Measurements from ENCODE around the gene PEDS1. TPM values are rescaled to one million over a fixed set of nuclear protein-coding genes. Genes with fewer than 3 reads are reported as not detected.
A peak's percentile ranks its signal among the peaks of the same experiment; 100 is the strongest.
"Not testable (repeated sequence)": the region's sequence is repeated elsewhere in the genome, so short reads cannot be mapped to it uniquely, and the experiment has no call there.

Gene PEDS1
- total RNA-seq, 2 experiments from 2014 or later = 28.7 to 30.2 TPM

- H3K9me3 Mint-ChIP-seq (ENCODE audit: insufficient read depth) = no peaks in the 10 kb centered on the region
- peaks cover 88% of the 10 kb centered on the region for H3K4me1 Mint-ChIP-seq (ENCODE audit: low read depth)
- peaks cover 52% of the 10 kb centered on the region for H3K36me3 Mint-ChIP-seq (ENCODE audit: low read depth)
- no peaks in the 10 kb centered on the region for H3K27me3 Mint-ChIP-seq (ENCODE audit: low read depth)
- DNase-seq (no peak), ATAC-seq (no peak)
- ChIA-PET CTCF (interaction anchor here (1.6 to 7.7 kb wide), 6 partner anchors 10 to 132 kb away, joined by 6 to 72 read pairs (median 10); partner anchors contain the start of gene PEDS1), POLR2A (interaction anchor here (1.7 kb wide), 2 partner anchors 11 to 43 kb away, joined by 4 to 5 read pairs; partner anchors contain the start of gene PEDS1)
- peak overlapping the region; percentile 97 for H3K4me3 Mint-ChIP-seq
- H3K27ac Mint-ChIP-seq = peak overlapping the region; percentile 96
Observed at GRCh38 chr20:50111120-50111828, 42.2 kb downstream of the PEDS1 start.

- Mint-ChIP-seq H3K4me1 (ENCODE audit: low read depth) (peaks cover 82% of the 10 kb centered on the region), H3K27ac (peak overlapping the region; percentile 96), H3K9me3 (ENCODE audit: insufficient read depth) (no peaks in the 10 kb centered on the region), H3K27me3 (ENCODE audit: low read depth) (no peaks in the 10 kb centered on the region), H3K4me3 (peak overlapping the region; percentile 97), H3K36me3 (ENCODE audit: low read depth) (peaks cover 54% of the 10 kb centered on the region)
- POLR2A ChIA-PET = interaction anchor here (1.2 to 1.7 kb wide), 3 partner anchors 12 to 44 kb away, joined by 4 to 5 read pairs (median 4); partner anchors contain the start of gene PEDS1
- DNase-seq (peak; percentile 83), ATAC-seq (peak; percentile 57)
- CTCF ChIA-PET = interaction anchor here (0.8 to 7.7 kb wide), 10 partner anchors 9 to 131 kb away, joined by 3 to 72 read pairs (median 7); partner anchors contain the start of gene PEDS1
Observed at GRCh38 chr20:50110141-50111047, 43.1 kb downstream of the PEDS1 start.

GRCh38 chr20:50108556-50109235 is 44.8 kb downstream of the PEDS1 start:
- Mint-ChIP-seq H3K4me1 (ENCODE audit: low read depth) (peaks cover 69% of the 10 kb centered on the region), H3K36me3 (ENCODE audit: low read depth) (peaks cover 56% of the 10 kb centered on the region), H3K9me3 (ENCODE audit: insufficient read depth) (no peaks in the 10 kb centered on the region), H3K27me3 (ENCODE audit: low read depth) (no peaks in the 10 kb centered on the region), H3K4me3 (no peak overlapping the region), H3K27ac (no peak overlapping the region)
- ATAC-seq (no peak), DNase-seq (no peak)
- POLR2A ChIA-PET = no interaction called here
- CTCF ChIA-PET = interaction anchor here (0.9 to 7.7 kb wide), 4 partner anchors 22 to 130 kb away, joined by 3 to 72 read pairs (median 7); no protein-coding TSS in a partner anchor

- ChIA-PET POLR2A (no interaction called here), CTCF (interaction anchor here (0.8 to 7.7 kb wide), 2 partner anchors 21 to 36 kb away, joined by 3 to 72 read pairs; no protein-coding TSS in a partner anchor)
- H3K36me3 Mint-ChIP-seq (ENCODE audit: low read depth) = peaks cover 60% of the 10 kb centered on the region
- no peaks in the 10 kb centered on the region for H3K27me3 Mint-ChIP-seq (ENCODE audit: low read depth)
- peaks cover 64% of the 10 kb centered on the region for H3K4me1 Mint-ChIP-seq (ENCODE audit: low read depth)
- no peak for ATAC-seq
- no peaks in the 10 kb centered on the region for H3K9me3 Mint-ChIP-seq (ENCODE audit: insufficient read depth)
- H3K27ac Mint-ChIP-seq = no peak overlapping the region
- no peak for DNase-seq
- H3K4me3 Mint-ChIP-seq = no peak overlapping the region
Observed at GRCh38 chr20:50107796-50108331, 45.7 kb downstream of the PEDS1 start.

- Mint-ChIP-seq H3K27me3 (ENCODE audit: low read depth) (no peaks in the 10 kb centered on the region), H3K9me3 (ENCODE audit: insufficient read depth) (no peaks in the 10 kb centered on the region), H3K36me3 (ENCODE audit: low read depth) (peaks cover 61% of the 10 kb centered on the region), H3K27ac (peak overlapping the region; percentile 48), H3K4me3 (no peak overlapping the region), H3K4me1 (ENCODE audit: low read depth) (peaks cover 64% of the 10 kb centered on the region)
- CTCF ChIA-PET = interaction anchor here (0.8 to 7.7 kb wide), 2 partner anchors 21 to 36 kb away, joined by 3 to 72 read pairs; no protein-coding TSS in a partner anchor
- ATAC-seq = no peak
- POLR2A ChIA-PET = no interaction called here
- no peak for DNase-seq
Observed at GRCh38 chr20:50107086-50107660, 46.4 kb downstream of the PEDS1 start.

GRCh38 chr20:50106669-50107068 is 46.9 kb downstream of the PEDS1 start:
- H3K27me3 Mint-ChIP-seq (ENCODE audit: low read depth) = not testable (repeated sequence)

More at GRCh38 chr20:50106669-50107068, 46.9 kb downstream of the PEDS1 start:
- Mint-ChIP-seq H3K36me3 (ENCODE audit: low read depth) (peaks cover 61% of the 10 kb centered on the region), H3K4me1 (ENCODE audit: low read depth) (peaks cover 64% of the 10 kb centered on the region)
- H3K4me3 Mint-ChIP-seq; DNase-seq; H3K9me3 Mint-ChIP-seq (ENCODE audit: insufficient read depth); POLR2A ChIA-PET; H3K27ac Mint-ChIP-seq; ATAC-seq: not testable (repeated sequence)
- CTCF ChIA-PET = interaction anchor here (1.6 to 7.7 kb wide), 3 partner anchors 14 to 35 kb away, joined by 5 to 72 read pairs (median 11); no protein-coding TSS in a partner anchor

Other genes starting within 250 kb of the PEDS1 start
- gene SPATA2, start 238.2 kb downstream of the PEDS1 start, total RNA-seq = 1 to 10 TPM; 7.6 to 7.7 TPM
- gene RNF114, start 217.3 kb downstream of the PEDS1 start, total RNA-seq = 10 to 100 TPM; 50.1 to 54.8 TPM
- gene SNAI1, start 170.7 kb downstream of the PEDS1 start, total RNA-seq = under 1 TPM; 0.37 to 0.47 TPM
- gene UBE2V1, start 40.6 kb downstream of the PEDS1 start, total RNA-seq = 100 to 1,000 TPM; 120 to 131 TPM
- 10 to 100 TPM; 28.8 to 32.0 TPM for gene CEBPB, start 37.1 kb upstream of the PEDS1 start, total RNA-seq

Measured in activated CD8-positive, alpha-beta T cell treated with anti-CD3 and anti-CD28 coated beads, Interleukin-2, amount 10 ng/mL, durations not matched to agents 7 days and 5 days (primary cell).